ENCODE results near the gene MYBPC2. TPM values are rescaled to one million over a fixed set of nuclear protein-coding genes. Genes with fewer than 3 reads are reported as not detected.

The MYBPC2 gene
- polyA plus RNA-seq, 1 of the 3 experiments (the other 2 are of a cell fraction) = not detected

GRCh38 chr19:50444059-50444458, 11.4 kb downstream of the MYBPC2 start:
- Histone ChIP-seq H2AFZ (ENCODE audit: low read depth) (no peak overlapping the region), H3K27ac (ENCODE audit: low read depth in 2 of 2, low read length in 1 of 2) (no peak overlapping the region), H3K9me3 (no peaks in the 10 kb centered on the region), H3K36me3 (replicated peaks in 1 of 2; ENCODE audit: control insufficient read depth in 1 of 2, insufficient read depth in 2 of 2, low read length in 1 of 2) (no peaks in the 10 kb centered on the region), H3K9ac (no peak overlapping the region), H3K4me2 (no peak overlapping the region), H3K9me2 (no peaks in the 10 kb centered on the region), H3K4me1 (ENCODE audit: control insufficient read depth in 1 of 2, insufficient read depth in 2 of 2, low read depth in 1 of 2, low read length in 1 of 2) (no peaks in the 10 kb centered on the region), H3K79me2 (ENCODE audit: insufficient read depth) (no peaks in the 10 kb centered on the region), H3F3A (replicated peaks; ENCODE audit: insufficient read depth) (no peaks in the 10 kb centered on the region), H3K27me3 (ENCODE audit: insufficient read depth) (peaks cover 6% of the 10 kb centered on the region; the same call in 1 of the 2 replicates), H3K4me3 (ENCODE audit: low read depth in 2 of 2, low read length in 1 of 2) (no peak overlapping the region), H4K20me1 (ENCODE audit: insufficient read depth) (no peaks in the 10 kb centered on the region)
- DNase-seq = no peak
- POLR2A ChIA-PET = interaction anchor here (1.5 kb wide), 1 partner anchor 16 kb away, joined by 3 read pairs; no protein-coding TSS in a partner anchor
- no peak for TF ChIP-seq EZH2phosphoT487 (IDR thresholded peaks at IDR 0.05; ENCODE audit: borderline replicate concordance, low read depth)
- TF ChIP-seq USF1 (IDR thresholded peaks at IDR 0.05; ENCODE audit: borderline replicate concordance, low read depth) = no peak
- TF ChIP-seq FOXJ3 (CRISPR knock-in tag; IDR thresholded peaks at IDR 0.05) = no peak
- TF ChIP-seq MAX (IDR thresholded peaks at IDR 0.05; ENCODE audit: low read depth) = no peak
- no peak for TF ChIP-seq EP300 (IDR thresholded peaks at IDR 0.05; ENCODE audit: borderline replicate concordance in 1 of 2, low read depth in 1 of 2, low read length in 1 of 2)
- TF ChIP-seq RFX5 (IDR thresholded peaks at IDR 0.05; ENCODE audit: low read length) = no peak
- TF ChIP-seq GABPA (IDR thresholded peaks at IDR 0.05; ENCODE audit: low read depth) = no peak
- CTCF ChIA-PET = interaction anchor here (1.1 kb wide), 1 partner anchor 16 kb away, joined by 4 read pairs; no protein-coding TSS in a partner anchor
- 2% methylated on average over 1 of the region's 1 CpG for WGBS (ENCODE audit: low lambda C conversion rate)

- no peaks in the 10 kb centered on the region for H3K9me3 ChIP-seq
- TF ChIP-seq JUND (IDR thresholded peaks at IDR 0.05) (no peak), TCF12 (IDR thresholded peaks at IDR 0.05) (no peak), PBX3 (IDR thresholded peaks at IDR 0.05) (no peak), EZH2phosphoT487 (IDR thresholded peaks at IDR 0.05; ENCODE audit: borderline replicate concordance, low read depth) (no peak), CHD2 (IDR thresholded peaks at IDR 0.05; ENCODE audit: low read length, partially characterized antibody) (no peak), ZBTB33 (IDR thresholded peaks at IDR 0.05; ENCODE audit: borderline replicate concordance, low read depth) (no peak), TEAD4 (IDR thresholded peaks at IDR 0.05; ENCODE audit: borderline replicate concordance, insufficient read depth) (no peak), NFIC (IDR thresholded peaks at IDR 0.05; ENCODE audit: borderline replicate concordance) (no peak), CTCF (IDR thresholded peaks at IDR 0.05) (no peak), TAF1 (IDR thresholded peaks at IDR 0.05; ENCODE audit: borderline replicate concordance, low read depth, low read length) (no peak), REST (IDR thresholded peaks at IDR 0.05; ENCODE audit: low read depth, low read length) (no peak), ELF1 (IDR thresholded peaks at IDR 0.05) (no peak)
- no peak overlapping the region for H3K4me3 ChIP-seq (ENCODE audit: low read depth in 2 of 2, low read length in 1 of 2)
- ChIA-PET POLR2A (no interaction called here), CTCF (interaction anchor here (1.4 to 1.6 kb wide), 2 partner anchors 10 to 89 kb away, joined by 3 to 4 read pairs; no protein-coding TSS in a partner anchor)
- no peaks in the 10 kb centered on the region for H3K4me1 ChIP-seq (ENCODE audit: control insufficient read depth in 1 of 2, insufficient read depth in 2 of 2, low read depth in 1 of 2, low read length in 1 of 2)
- H3K27me3 ChIP-seq (ENCODE audit: insufficient read depth) = peaks cover 14% of the 10 kb centered on the region; the same call in 1 of the 2 replicates
- H4K20me1 ChIP-seq (ENCODE audit: insufficient read depth) = no peaks in the 10 kb centered on the region
- 45% methylated on average over 5 of the region's 5 CpGs for WGBS (ENCODE audit: low lambda C conversion rate)
- no peaks in the 10 kb centered on the region for H3K79me2 ChIP-seq (ENCODE audit: insufficient read depth)
- no peaks in the 10 kb centered on the region for H3K36me3 ChIP-seq (replicated peaks in 1 of 2; ENCODE audit: control insufficient read depth in 1 of 2, insufficient read depth in 2 of 2, low read length in 1 of 2)
- H2AFZ ChIP-seq (ENCODE audit: low read depth) = no peak overlapping the region
- no peaks in the 10 kb centered on the region for H3F3A ChIP-seq (replicated peaks; ENCODE audit: insufficient read depth)
- H3K27ac ChIP-seq (ENCODE audit: low read depth in 2 of 2, low read length in 1 of 2) = no peak overlapping the region
- no peaks in the 10 kb centered on the region for H3K9me2 ChIP-seq
- DNase-seq = no peak
- no peak overlapping the region for H3K9ac ChIP-seq
- H3K4me2 ChIP-seq = no peak overlapping the region
Observed at GRCh38 chr19:50447053-50447452, 14.4 kb downstream of the MYBPC2 start.

All from SK-N-SH (cell line).